Right lobe of liver (tissue), 4 donors: ENCODE data around the gene TEP1.
"Not testable (repeated sequence)": the region's sequence is repeated elsewhere in the genome, so short reads cannot be mapped to it uniquely, and the experiment has no call there.

Experiments
- POLR2A ChIP-seq: fragments of 450-650 bp; IDR thresholded peaks from one replicate; pipeline ENCODE4 v1.6.1; 2017; ENCODE audit warnings: antibody characterized with exemption, mild to moderate bottlenecking
- TF ChIP-seq, protein P1 (sequence below), 4 donors: fragments of 200-600 bp in 3 of 4; fragments of 450-650 bp in 1 of 4; IDR thresholded peaks; one replicate each; pipeline versions ENCODE4 v1.5.1 to v1.8.0; 2016 to 2022; ENCODE audit warnings: antibody characterized with exemption in 4 of 4, mild to moderate bottlenecking in 2 of 4
- donor health status: DM: no; HTN: no; CAD: no.
- donor health status: DM: no; HTN: no; CAD: no.
- donor health status: DM: no; HTN: yes; CAD: no.

DNA sequence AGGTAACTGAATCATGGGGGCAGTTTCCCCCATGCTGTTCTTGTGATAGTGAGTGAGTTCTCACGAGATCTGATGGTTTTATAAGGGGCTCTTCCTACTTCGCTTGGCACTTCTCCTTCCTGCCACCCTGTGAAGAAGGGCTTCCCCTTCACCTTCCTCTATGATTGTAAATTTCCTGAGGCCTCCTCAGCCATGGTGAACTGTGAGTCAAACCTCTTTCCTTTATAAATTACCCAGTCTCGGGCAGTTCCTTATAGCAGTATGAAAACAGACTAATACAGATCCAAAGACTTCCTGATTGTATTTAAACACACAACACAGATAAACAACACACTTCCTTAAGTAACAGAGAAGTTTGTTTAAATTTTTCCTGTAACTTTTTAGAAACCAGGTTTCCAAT, 54.8 kb downstream of the TEP1 start:
- not testable (repeated sequence) for TF ChIP-seq POLR2A
- TF ChIP-seq, protein P1, sequence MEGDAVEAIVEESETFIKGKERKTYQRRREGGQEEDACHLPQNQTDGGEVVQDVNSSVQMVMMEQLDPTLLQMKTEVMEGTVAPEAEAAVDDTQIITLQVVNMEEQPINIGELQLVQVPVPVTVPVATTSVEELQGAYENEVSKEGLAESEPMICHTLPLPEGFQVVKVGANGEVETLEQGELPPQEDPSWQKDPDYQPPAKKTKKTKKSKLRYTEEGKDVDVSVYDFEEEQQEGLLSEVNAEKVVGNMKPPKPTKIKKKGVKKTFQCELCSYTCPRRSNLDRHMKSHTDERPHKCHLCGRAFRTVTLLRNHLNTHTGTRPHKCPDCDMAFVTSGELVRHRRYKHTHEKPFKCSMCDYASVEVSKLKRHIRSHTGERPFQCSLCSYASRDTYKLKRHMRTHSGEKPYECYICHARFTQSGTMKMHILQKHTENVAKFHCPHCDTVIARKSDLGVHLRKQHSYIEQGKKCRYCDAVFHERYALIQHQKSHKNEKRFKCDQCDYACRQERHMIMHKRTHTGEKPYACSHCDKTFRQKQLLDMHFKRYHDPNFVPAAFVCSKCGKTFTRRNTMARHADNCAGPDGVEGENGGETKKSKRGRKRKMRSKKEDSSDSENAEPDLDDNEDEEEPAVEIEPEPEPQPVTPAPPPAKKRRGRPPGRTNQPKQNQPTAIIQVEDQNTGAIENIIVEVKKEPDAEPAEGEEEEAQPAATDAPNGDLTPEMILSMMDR (IDR thresholded peaks at IDR 0.05) = not testable (repeated sequence)
